GM18519 (cell line): Measurements from ENCODE around the gene TLCD5.

Experiments used
- ATAC-seq: cut with Tn5 transposase; IDR thresholded peaks from one replicate; pipeline ENCODE4 v1.9.1; 2021; ENCODE audit warnings: mild to moderate bottlenecking, moderate library complexity; ENCODE audit not compliant: unreplicated experiment, low FRiP score

Gene TLCD5

DNA sequence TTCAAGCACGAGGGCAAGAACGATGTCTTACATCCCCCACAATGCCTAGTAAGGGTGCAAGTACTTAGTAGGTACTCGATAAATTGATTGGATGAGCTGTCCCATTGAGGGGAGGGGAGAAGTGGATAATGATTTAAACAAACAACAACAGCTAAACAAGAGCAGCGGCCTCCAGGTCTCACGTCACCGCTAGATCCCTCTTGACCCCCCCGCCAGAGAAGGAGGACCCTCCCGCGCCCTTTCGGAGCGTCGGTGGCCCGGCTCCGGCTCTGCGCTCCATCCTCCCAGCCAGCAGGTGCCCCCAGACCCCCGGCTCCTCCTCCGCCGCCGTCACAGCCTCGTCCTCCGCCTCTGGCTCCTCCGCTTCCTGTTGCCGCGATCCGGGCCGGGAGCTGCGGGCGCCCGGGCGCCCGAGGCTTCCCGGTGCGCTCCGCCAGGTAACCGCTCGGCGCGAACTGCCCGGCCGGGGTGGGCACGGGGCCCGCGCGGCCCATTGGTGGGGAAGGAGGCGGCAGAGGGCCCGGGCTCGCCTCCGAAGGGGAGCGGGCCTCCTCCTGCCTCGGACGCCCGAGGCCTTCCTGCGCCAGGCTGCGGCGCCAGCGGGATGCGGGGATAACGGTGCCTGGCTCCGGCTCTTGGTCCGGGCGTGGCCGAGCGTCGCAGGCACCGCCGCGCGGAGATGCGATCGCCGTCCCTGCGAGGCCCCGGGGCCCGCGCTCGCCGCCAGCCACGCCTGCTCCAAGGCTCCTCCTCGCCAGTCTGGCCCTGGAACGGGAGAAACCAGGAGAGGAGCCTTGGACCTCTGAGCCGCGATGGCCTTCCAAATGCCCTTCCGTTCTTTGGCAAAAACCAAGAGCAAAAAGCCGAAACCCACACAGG is at the start of gene TLCD5:
Gene TLCD5, plus strand, starts transcription at position 368 of the 879 bp plus-strand sequence. CDS start 2,143 bp downstream, outside the sequence.
- no peak for ATAC-seq

DNA sequence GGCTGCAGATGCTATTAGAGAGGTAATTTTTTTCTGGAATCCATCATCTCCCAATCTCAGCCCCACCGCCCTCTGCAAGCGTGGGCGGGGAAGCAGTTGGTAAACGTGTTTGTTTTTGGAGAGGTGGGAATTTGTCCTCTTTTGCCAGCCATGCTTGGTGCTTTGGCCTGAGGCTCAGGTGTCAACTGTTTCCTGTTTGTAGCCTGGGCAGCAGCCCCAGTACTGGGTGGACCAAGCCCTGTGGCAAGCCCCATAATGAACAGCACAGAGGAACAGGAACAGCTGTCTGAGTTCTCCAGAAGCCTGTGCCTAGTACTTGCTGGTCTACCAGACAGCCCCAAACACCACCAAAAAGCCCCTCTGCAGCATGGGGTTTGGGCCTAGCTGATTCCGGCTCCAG is 45.6 kb upstream of the TLCD5 start:
- ATAC-seq = no peak

DNA sequence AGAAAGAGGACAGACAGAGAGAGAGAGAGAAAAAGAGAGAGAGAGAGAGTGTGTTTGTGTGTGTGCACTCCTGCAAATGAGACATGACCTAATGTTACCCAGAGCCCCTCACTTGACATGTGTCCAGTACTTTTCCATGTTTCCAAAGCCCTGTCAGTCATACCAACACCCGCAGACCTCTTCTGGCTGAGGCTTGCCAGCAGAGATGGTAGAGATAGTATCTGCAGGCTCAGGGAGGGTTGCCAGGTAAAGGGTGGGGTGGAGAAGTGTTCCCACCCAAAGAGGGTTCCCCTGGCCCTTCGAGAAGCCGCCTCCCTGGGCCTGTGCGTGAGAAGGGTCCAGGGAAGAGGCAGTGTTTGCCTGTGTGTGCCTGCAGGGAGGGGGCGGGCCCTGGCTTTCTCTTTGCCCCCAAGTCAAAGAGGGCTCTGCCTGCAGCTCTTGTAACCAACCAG is 44.5 kb upstream of the TLCD5 start:
- no peak for ATAC-seq

DNA sequence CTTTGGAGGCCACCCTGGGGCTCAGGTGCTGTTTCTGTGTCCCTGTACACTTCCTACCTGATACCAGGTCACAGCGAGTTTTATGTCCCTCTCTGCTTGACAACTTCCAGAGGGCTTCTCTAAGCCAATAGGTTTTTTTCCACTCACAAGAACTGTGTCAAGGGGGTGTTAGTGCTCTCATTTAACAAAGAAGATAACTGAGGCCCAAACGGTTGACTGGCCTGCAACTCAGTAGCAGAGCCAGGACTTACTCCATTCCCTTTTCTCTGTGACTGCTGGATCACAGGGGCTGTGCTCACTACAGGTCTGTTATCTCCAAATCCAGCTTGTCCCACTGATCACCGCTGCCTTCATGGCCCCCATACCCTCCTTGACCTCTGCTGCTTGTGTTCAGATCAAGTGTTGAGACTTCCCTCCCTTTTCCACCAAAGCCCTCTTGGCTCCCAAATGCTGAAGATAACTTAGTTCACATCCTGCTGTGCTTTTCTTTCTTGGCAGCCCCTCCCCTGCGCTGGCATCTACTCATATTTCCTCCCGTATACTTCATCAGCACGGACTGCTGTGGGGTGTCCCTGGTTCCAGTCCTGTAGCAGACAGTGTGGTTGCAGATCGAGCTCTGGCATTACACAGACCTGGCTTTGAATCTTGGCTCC is 43.8 kb upstream of the TLCD5 start:
- no peak for ATAC-seq

DNA sequence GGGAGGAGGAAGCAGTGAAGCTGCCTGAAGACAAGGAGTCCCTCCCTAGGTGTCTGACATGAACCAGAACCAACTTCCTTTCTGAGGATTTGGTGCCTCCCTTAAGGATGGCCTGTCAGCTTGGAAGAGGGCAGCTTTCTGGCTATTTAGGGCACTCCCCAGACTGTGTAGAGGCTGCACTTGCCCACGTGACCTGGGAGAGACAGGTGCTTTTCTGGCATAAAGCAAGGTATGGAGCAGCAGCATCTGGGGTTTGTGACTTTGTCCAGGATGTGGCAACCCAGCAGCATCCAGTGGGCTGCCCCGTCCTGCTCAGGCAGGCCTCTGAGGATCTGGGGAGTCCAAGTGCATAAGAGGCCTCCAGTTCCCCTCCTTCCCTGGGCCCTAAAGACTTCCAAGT is 42.0 kb upstream of the TLCD5 start:
- ATAC-seq = no peak

DNA sequence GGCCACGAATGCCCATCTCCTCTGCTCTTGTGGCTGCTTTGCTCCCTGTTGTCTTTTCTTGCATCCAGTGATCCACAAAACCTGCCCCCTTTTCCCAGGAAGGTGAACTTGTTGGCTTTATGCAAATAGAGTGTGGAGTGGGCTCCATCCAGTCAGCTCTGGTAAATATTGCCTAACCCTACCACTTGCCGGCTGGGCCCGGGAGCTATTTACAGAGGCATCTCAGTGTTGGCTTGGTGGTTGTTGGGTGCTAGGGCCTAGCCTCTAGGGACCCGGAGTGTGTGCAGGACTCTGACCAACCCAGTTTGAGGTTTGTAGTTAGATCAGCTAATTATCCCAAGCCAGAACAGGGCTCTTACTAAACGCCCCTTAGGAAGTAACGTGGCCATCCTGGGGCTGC is 40.8 kb upstream of the TLCD5 start:
- ATAC-seq = no peak

DNA sequence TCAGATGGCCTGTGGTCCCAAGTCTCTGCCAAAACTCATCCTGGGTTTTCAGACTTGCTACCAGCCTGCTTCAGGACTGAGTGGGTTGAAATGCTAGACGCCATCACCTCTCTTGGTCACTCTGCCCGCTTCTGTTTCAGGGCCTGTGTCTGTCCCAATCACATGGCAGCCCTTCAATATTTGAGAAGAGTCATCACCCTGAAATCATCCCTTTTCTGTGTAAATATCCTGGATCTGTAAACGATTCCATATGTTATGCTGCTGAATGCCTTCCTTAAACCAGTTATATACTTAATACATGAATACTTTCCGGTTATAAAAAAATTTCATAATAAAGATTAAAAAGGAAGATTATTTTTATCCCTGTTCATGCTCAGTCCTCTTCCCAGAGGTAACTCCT is 39.8 kb upstream of the TLCD5 start:
- ATAC-seq = no peak

DNA sequence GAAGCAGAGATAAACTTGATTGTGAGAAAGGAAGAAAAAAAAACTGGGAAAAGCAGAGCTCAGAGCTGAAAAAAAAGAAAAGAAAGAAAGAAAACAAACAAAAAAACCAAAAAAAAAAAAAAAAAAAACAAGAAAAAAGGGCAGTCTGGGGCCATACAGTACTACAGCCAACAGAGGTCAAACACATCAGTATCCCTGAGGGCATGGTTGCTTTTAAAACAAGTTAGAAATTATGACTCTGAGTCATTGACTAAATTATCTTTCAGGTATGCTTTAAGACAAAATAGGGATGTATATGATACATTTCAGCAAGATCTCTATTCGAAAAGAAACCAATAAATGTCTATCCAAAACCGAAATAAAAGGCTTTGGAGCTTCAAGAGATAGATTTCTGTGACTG is 37.1 kb upstream of the TLCD5 start:
- no peak for ATAC-seq

DNA sequence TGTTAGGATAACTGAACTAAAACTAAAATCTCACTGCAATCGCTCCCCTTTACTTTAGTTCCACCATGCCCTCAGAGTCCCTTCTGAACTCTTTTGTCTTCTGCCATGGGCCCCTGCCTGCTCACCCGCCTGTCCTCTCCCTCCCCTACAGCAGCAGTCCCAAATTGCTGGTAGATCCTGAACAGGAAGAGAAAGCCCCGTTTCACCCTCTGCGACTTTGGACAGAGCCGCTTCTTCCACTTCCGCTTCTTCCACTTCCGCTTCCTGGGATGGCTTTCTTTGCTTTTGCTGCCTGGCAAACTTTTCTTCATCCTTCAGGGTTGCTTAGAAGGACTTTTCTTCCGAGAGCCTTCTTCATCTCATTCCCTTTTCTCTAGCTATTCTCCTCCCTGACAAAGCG is 35.7 kb upstream of the TLCD5 start:
- ATAC-seq = no peak

DNA sequence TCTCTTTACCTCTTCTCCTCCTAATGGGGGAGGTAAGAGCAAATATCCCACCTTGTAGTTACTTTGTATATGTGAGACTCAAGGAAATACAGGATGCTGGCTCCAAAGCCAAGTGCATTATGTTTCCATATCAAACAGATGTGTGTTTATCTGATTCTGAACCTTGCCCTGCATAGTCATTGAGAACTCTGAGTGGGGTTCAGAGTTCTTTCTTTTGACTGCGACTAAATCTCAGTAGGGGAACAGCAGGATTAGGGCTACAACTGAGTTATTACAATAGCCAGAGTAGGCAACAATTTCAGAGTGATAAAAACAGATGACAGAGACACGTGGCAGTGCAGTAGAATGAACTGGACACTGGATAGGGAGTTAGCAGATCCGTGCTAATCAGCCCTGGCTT is 34.1 kb upstream of the TLCD5 start:
- ATAC-seq = no peak

DNA sequence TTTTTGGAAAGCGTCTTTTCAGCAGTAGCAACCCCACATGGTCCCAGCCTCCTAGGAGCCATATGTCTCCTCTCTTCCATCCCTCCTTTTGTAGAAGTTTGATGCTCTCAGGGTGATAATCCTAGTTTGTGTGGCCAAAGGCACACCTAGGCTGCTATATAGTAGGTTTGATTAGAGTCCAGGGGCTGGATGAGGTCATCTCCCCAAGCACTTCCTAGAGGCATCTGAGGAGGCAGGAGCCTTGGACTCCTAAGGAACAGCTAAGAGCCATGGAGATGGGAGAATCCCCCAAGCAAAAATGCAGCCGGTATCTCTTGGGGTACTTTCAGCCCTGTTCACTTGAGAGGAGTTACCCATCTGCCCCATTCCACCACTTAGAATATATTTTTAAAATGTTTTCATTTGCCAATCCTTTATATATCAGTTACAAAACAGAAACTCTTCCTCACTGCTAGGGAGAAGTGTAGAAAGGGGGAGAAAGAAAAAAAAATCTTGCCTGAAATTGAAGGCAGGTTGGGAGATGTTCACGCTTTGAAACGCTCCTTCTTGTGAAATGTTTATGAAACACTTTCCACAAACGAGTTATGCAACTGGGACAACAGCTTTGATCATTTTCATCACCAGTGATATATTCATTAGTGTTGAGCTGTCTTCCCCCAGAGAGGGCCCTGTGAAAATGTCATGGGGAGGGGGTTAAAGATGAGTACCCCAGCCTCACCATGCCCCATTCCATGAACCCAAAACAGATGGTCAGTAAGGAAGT is 31.9 kb upstream of the TLCD5 start:
- no peak for ATAC-seq

DNA sequence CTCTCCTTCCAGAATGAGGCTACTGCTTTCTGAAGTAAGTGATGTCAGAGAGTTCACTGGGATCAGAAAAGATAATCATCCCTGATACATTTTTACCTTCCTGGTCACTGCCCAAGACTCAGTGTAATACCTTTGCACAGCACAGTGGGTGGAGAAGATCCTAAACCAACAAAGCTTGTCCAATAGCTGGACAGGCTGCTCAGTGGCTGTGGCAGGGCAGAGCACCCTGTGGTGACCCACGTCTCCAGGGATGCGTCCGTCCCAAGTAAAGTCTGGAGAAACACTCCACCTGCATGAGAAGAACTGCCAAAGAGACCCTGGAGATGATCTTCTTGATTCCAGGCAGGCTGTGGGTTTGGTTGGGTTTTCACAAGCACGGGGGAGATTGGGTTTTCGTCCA is 31.0 kb upstream of the TLCD5 start:
- no peak for ATAC-seq

DNA sequence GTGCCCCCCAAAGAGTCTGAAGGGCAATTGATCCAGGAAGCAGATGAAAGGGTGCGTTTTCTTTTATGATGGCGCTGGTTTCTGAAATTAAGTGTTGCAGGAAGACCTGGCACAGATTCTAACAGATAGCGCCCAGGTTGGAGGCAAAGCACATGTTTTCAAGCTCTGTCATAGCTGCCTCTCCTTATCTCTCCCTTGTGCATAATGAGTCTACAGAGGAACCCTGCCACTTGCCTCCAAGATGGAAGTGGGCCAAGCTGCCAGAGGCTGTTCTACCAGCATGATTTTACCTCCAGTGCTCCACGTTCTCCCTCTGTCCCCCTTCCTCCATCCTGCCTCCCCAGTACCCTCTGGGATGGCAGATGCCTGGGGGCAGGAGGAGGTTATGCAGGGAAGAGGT is 30.0 kb upstream of the TLCD5 start:
- ATAC-seq = no peak

DNA sequence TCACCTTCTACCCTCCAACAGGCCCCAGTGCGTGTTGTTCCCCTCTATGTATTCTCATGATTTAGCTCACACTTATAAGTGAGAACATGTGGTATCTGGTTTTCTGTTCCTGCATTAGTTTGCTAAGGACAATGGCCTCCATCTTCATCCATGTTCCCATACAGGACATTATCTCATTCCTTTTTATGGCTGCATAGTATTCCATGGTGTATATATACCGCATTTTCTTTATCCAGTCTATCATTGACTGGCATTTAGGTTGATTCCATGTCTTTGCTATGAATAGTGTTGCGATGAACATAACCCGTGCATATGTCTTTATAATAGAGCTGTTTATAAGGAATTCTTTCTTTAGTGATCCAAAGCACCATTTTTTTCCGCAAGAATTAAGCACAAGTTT is 28.5 kb upstream of the TLCD5 start:
- ATAC-seq = no peak

DNA sequence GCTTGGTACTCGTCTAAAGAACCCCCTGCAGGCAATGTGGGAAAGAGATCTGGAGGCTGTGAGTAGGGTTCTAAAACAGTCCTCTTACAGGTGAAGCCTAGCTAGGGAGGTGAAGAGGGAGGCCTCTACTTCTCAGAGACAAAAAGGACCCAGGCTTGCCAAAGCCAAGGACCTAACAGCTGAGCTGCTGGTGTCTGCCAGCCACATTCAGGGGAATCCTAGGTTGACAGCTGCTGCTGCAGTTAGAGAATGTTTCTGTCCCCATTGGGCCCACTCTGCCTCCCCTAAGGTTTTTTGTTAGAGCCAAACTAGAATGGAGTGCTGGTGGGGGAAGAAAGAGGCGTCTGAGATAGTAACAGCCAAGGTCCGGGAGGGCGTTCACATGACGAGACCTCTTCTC is 26.6 kb upstream of the TLCD5 start:
- ATAC-seq = no peak

DNA sequence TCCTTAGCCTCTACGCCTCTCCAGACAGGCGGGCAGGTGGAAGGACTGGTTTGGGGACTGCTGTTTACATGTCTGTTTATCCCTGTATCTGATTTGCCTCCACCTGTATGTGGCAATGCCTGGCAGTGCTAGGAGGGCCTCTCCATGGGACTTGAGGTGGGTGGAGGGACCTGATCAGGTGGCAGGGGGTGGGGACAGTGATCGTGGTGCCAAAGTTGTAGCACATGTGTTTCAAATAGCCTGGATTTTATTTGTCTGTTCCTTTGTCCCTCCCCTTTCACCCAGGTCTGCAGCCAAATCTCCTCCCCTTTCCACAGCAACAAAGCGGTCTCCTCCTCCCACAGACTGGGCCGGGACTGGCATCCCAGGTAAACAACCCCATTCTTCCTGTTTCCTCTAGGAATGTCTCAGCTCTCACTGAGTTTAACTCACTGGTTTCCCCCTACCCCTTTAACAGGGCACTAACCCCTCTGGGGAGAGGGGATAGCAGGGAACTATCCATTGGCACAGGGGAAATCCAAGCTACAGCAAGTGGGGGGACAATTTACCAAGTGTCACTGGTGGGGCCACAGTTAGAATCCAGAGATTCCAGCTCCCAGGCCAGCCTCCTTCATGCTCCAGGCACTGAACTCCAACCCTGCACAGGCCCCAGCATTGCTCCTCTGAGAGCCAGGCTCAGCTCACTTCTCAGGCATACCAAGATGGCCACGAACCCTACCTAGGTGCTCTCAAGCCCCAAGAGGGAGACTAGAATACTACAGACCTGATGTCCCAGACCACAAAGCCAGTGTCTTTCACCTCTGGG is 22.9 kb upstream of the TLCD5 start:
- ATAC-seq = no peak

DNA sequence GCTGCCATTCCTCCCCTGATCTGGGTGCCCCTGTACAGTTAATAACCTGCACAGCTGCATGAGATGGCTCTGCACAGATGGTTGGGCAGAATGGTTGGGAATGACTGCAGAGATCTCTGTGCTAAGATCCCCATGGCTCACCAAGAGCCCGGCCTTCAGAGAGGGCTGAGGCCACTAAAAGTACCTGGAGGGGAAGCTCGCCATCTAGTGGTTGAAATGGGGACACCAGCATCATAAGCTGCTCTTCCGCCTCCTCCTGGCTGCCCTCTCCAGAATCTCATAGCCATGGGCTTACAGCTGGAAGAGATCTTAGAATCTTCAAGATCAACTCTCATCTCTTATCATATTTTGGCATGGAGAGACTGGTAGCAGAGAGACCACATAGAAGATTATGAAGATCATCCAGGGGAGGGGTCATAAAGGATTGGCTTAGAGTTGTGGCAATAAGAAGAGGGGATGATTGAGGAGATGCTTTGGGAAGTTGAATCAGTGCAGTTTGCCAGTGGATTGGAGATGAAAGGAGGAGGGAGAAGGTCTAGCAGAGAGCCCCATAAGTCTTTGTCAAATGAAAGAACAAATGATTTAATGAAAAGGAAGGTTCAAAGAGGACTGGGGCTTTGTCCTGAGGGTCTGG is 22.0 kb upstream of the TLCD5 start:
- no peak for ATAC-seq

DNA sequence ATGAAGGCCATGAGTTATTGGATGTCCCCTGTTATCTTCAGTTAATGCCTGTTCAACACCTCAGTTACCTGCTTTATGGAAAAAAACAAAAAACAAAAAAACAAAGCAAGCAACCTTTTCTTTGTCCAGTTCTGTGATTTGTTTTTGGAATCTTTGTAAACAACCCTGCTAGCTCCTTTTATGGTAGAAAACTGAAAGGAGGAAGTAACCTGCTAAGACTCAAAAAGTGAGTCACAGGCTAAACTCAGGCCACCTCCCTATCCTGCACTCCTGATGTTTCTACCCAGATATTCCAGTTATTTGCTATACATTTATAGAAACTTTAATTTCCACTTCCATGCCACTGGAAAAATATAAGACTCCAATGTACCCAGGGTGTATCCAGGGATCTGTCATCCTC is 20.6 kb upstream of the TLCD5 start:
- no peak for ATAC-seq

DNA sequence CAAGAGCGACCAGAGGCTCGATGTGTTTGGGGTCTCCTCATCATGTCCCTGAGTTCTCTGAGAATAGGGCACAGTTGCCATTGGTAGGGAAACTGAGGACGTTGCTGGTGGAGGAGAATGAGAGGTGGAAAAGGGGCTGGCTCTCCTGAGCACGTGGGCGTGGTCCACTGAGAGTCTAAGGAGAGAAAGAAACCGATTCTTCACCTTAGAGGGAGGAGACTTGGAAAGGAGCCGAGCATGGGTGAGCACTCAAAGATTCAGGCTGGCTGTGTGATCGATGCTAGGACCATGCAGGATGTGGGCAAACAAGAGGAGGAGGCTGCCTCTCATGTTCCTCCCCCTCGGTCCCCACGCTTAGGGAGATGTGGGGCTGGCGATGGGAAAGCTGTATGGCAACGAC is 19.8 kb upstream of the TLCD5 start:
- ATAC-seq = no peak
